NCI-H1930 (cell line): ENCODE measurements around the gene UNC5B.
A peak's percentile ranks its signal among the peaks of the same experiment; 100 is the strongest.

Experiments
- DNase-seq, 2 experiments: peaks; one replicate each; lab custom pipeline; 2025; lab: John Stamatoyannopoulos, UW

The UNC5B gene

DNA sequence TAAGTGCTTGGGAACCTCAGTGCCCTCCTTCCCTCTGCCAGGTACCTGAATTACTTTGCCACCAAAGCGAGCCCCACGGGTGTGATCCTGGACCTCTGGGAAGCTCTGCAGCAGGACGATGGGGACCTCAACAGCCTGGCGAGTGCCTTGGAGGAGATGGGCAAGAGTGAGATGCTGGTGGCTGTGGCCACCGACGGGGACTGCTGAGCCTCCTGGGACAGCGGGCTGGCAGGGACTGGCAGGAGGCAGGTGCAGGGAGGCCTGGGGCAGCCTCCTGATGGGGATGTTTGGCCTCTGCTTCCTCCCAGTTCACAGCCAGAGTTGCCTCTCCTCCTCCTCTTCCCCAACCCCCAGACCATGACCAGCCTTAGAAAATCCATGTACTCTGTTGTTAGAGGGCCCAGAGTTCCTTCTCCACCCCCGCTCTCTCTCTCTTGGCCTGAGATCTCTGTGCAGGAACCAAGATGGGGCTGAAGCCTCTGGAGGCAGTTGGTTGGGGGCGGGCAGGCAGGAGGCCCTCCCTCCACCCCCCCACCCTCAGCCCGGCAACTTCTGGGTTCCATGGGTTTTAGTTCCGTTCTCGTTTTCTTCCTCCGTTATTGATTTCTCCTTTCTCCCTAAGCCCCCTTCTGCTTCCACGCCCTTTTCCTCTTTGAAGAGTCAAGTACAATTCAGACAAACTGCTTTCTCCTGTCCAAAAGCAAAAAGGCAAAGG, 86.9 kb downstream of the UNC5B start:
- DNase-seq = no peak

DNA sequence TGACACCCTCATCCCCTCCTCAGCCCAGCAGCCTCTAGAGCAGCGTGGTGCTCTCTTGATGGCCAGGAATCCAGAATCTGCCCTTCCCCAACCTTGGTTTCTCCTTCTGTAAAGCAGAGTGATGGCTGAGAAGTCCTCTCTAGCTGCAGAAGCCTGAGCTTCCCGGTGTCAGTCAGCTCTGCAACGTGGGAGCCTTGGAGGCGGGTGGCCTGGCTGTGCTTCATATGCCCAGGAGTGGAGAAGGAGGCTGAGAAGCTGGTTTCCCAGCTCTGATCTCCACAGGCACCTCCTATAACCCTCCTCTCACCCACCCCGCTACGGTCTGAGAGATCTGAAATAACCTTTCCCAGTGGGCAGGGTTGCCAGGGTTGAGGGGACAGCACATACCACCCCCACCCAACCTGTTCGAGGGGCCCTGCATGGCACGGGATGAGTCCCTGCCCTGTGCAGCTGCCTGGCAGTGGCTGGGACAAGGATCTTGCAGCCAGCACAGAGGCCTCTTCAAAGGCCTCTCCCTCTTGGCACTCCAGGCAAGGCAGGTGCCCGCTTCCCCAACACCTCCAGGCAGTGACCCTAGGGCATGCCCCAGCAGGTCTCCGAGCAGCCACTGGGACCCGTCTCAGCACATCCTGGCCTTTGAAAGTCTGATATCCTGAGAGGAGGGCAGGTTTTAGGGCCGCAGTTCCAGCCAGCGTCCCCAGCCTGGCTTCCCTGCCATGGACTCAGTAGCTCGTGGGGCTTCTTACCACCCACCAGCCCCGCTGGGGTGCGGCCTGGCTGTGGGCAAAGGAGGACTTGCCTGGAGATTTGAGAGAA, 88.4 kb downstream of the UNC5B start:
- no peak for DNase-seq

GRCh38 chr10:71301371-71301916, 89.1 kb downstream of the UNC5B start:
- DNase-seq = no peak

DNA sequence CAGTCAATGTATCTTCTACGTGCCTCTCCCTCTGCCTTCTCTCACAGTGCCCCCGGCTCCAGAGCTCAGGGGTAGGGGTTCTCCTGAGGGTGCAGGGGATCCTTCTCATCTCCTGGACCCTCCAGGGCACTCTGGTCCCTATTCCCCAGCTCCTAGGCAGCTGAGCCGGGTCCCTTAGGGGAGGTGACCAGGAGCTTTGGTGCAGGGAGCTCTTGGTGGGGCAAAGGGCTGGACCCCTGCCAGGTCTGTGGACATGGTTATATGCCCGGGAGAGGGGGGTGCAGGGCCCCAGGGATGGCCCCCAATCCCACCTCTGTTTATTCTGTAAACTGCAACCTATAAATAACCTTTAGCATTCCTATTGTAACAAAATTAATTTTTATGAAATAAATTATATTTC, 90.1 kb downstream of the UNC5B start:
- DNase-seq = no peak

GRCh38 chr10:71302874-71303568, 90.7 kb downstream of the UNC5B start:
- peak in 1 of 2 experiments; percentile 30 for DNase-seq

- DNase-seq = no peak
Measured at GRCh38 chr10:71303569-71303907, 91.2 kb downstream of the UNC5B start.

DNA sequence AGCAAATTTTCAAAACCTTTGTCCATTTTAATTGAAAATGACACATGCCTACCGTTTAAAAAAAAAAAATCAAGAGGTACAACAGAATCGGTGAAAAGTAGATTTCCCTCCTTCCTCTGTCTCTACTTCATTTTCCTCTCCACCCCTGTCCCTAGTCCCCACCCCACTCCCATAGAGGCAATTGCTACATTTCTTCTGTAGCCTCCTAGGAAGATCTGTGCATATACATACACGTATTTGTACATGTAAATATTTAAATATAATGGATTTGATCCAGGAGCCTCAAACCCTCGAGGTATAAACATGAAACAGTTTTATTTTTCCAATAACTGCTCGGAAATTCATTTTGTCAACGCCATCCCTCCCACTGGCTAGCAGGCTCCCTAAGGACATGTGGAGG, 92.5 kb downstream of the UNC5B start:
- no peak for DNase-seq

- DNase-seq = no peak
Measured at GRCh38 chr10:71306979-71307378, 94.6 kb downstream of the UNC5B start.

DNA sequence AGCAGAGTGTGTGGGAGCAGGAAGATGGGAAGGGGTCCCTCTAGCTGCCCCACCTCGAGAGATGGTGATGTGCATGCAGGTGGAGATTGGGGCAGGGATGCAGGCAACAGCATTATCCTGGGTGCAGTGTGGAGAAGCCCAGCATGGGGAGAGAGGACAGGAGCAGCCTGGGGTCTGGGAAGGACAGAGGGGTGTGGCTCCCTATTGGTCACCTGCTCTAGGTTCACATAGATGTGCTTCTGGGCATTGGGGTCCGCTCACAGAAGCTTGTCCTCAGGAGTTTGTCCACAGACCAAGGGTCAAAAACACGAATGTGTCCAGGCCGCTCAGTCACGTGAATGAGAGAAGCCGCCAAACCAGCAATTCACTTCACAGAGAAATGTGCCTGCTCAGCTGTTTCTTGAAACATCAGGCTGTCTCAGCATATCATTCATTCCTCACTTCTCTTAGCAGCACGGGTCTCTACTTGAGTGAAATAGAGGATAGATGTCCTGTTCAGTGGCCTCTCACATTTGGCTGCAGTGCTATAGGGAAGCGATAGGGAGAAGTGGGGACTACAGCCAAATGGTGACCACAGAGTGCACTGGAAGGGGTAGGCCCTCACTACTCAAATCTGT, 95.2 kb downstream of the UNC5B start:
- no peak for DNase-seq

DNA sequence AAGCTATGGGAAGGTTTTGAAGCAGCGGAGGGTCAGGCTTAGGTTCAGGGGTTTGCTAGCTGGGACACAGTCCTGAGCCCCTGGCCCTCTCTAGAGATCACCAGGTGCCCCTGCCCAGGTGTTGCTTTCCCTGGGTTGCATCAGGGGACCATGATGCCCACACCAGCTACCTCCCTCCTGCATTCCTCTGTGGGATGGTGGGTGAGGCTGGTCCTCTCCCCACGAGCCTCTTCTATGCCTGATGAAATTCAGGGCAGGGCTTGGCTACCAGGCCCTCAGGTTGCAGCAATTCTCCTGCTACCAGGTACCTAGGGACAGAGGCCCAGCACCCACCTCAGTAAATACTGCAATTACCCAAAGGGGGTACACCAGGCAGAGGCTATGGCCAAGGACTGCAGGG, 95.9 kb downstream of the UNC5B start:
- no peak for DNase-seq

DNA sequence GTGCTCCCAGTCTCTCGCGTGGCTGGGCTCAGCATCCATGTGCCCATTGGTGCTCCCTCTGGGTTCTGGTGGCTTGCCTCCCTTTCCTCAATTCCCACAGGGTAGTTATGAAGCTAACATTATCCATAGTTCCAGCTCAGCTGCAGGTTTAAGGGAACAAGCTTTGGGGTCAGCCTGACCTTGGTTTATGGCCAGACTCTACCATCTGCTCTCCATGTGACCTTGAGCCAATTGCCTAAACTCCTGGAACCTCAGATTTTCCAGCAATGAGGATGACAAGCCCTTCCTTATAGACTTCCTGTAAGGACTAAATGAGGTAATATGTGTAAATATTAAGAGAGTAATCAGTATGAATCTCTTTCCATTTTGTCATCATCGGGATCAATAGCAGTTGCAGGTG, 96.6 kb downstream of the UNC5B start:
- DNase-seq = no peak

DNA sequence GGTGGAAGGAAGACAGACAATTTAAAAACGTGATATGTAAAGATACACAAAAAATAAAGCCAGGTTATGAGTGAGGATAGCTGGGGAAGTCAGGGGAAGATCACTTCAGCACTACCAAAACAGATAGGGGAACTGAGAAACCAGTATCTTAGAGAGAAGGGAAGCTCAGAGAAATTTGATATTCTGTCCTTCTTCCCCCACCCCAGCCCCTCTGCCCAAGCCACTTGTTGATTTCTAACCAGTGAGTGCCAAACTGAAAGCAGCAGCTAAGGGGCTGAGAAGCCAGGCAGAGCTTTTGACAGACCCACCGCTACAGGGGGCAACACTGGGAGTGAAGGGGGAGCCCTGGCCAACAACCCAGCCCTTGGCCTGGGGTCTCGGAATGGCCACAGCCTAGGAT, 97.5 kb downstream of the UNC5B start:
- no peak for DNase-seq

- no peak for DNase-seq
Measured at GRCh38 chr10:71312220-71312619, 99.8 kb downstream of the UNC5B start.

GRCh38 chr10:71312811-71313789, 100.7 kb downstream of the UNC5B start:
- no peak for DNase-seq

- DNase-seq = peak in 1 of 2 experiments; percentile 12
Measured at GRCh38 chr10:71314028-71314693, 101.8 kb downstream of the UNC5B start.

GRCh38 chr10:71314694-71315225, 102.4 kb downstream of the UNC5B start:
- no peak for DNase-seq

DNA sequence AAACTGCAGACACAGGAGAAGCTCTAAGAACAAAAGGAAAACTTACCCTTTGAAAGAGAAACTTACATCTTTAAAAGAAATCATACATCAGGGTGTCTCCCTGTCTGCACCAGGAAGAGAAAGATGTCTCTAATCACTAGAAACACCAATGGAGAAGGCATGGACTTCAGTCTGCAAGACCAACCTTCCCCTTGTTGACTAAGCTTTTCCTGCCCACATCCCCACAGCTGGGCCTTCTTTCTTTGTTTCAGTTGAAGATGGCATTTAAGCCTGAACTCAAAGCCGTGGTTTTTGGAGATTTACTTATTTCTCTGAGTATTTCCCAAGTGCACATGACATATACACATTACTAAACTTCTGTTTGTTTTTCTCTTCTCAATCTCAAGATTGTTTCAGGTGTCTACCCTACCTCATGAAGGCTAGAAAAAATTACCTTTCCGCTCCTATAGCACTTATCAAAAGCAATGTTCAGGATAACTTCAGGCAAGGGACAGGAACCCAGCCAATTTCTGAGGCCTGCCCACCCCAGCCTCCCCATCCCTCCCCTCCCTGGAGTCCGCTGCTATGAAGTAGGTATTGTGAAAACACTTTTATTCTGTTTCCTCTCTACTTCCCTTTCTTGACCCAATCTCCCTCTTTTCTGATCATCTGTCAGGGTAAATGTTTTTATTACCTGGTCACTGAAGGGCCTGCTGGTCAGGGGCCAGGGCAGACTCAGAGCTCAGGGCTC, 103.9 kb downstream of the UNC5B start:
- no peak for DNase-seq

GRCh38 chr10:71316786-71317160, 104.4 kb downstream of the UNC5B start:
- no peak for DNase-seq

- no peak for DNase-seq
Measured at GRCh38 chr10:71317739-71318138, 105.4 kb downstream of the UNC5B start.
